ENCODE data around the gene CHD9. TPM values are rescaled to one million over a fixed set of nuclear protein-coding genes. Genes with fewer than 3 reads are reported as not detected.

CHD9 gene
- total RNA-seq, 2 donors from 2014 or later = 29.2 to 38.1 TPM

DNA sequence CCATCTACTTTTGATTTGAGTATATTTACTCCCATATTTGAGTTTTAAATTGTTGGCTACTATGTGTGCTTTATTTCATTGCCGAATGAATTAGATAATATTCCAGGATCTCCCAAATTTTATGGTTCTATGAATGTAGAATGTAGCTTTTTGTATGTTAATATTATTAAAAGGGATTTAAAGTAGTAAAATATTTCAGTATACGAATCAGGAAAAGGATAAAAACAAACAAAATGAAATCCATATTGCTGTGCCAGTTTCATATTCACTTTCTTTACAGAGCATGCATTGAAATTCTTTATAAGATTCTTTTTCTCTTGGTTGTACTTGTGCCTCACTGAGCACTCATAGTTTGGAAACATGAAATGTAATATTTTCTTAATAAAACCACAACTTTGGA, 155.1 kb downstream of the CHD9 start:
- Mint-ChIP-seq H3K27me3 (no peaks in the 10 kb centered on the region), H3K4me1 (ENCODE audit: low read depth in 2 of 2) (peaks cover 23 to 31% of the 10 kb centered on the region in 2 donors), H3K36me3 (peaks cover 5% of the 10 kb centered on the region), H3K9me3 (no peaks in the 10 kb centered on the region), H3K27ac (peak overlapping the region; percentile 56 to 76), H3K4me3 (peak overlapping the region; percentile 88)
- DNase-seq (ENCODE audit: low spot score) (no peak), ATAC-seq (no peak)

DNA sequence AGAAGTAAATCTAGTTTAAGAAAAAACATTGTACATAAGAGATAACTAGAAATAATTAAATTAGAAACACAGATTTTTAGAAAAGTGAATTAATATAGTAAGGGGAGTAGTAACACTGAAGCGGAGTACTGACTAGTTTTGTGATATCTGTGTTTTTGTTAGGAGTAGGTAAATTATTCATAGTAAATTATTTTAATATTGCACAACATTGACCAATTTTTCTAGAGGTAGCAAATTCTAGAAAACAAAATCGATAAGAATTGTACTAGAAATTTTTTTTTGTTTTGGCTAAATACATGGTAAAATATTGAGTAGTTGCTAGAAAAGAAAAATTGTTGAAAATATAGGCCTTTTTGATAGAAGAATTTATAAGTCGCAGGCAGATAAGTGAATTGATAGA, 156.5 kb downstream of the CHD9 start:
- DNase-seq (ENCODE audit: low spot score) (no peak), ATAC-seq (no peak)
- Mint-ChIP-seq H3K4me3 (peak overlapping the region; percentile 21), H3K4me1 (ENCODE audit: low read depth in 2 of 2) (peaks cover 25 to 36% of the 10 kb centered on the region in 2 donors), H3K9me3 (no peaks in the 10 kb centered on the region), H3K27me3 (no peaks in the 10 kb centered on the region), H3K36me3 (peaks cover 5% of the 10 kb centered on the region), H3K27ac (no peak overlapping the region)

DNA sequence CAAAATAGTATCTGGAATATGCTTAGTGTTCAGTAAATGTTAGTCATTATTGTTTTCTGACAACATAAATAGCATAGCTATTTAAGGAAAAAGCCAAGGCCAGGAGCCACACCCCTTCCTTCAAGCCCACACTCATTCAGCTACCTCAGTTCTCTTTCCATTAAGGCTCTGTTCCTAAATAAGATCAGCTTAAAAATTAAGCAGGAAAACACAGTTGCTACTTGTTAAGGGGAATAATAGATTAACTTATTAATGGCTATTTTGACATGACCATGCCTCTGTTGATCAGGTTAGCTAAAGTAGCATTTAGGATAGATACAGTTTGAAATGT, 158.1 kb downstream of the CHD9 start:
- no peaks in the 10 kb centered on the region for H3K9me3 Mint-ChIP-seq

DNA sequence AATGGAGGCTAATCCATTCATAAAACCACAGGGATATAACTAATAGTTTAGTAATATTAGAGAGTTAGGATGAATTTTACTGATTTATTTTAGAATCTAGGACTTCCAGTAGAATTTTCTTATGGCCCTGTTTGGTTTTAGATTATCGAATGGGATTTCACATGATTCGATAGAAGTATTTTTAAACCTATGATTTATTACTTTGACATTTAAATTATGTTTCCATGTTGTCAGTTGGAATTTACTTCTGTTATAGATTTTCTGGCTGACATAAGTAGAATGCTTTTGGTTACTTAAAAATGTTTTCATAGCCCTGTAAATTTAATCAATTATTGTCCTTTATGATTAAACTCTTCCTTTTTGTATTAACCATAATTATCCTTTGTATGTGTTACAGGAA, 158.8 kb downstream of the CHD9 start:
- no peak overlapping the region for H3K27ac Mint-ChIP-seq

More for the DNA sequence above, 158.1 kb downstream of the CHD9 start:
- no peak for ATAC-seq
- Mint-ChIP-seq H3K27me3 (no peaks in the 10 kb centered on the region), H3K4me3 (no peak overlapping the region), H3K27ac (no peak overlapping the region), H3K36me3 (peaks cover 5% of the 10 kb centered on the region), H3K4me1 (ENCODE audit: low read depth in 2 of 2) (peaks cover 27 to 35% of the 10 kb centered on the region in 2 donors)
- no peak for DNase-seq (ENCODE audit: low spot score)

DNA sequence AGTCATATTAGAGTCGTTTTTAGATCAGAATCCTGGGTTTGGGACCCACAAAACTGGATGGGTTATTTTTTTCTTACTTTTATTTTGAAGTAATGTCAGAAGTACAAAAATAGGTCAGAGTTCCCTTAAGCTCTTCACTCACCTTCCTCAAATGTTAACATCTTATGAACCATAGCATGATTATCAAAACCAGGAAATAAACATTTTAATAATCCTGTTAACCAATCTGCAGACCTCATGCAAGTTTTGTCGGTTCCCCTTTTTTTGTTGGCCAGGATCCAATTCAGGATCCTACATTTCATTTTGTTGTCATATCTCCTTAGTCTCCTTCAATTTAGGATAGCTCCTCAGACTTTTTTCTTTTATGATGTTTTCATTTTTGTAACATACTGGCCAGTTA, 162.0 kb downstream of the CHD9 start:
- no peak overlapping the region for H3K27ac Mint-ChIP-seq

More for the DNA sequence above, 158.8 kb downstream of the CHD9 start:
- H3K4me3 Mint-ChIP-seq = no peak overlapping the region
- H3K27me3 Mint-ChIP-seq = no peaks in the 10 kb centered on the region
- DNase-seq (ENCODE audit: low spot score) (no peak), ATAC-seq (no peak)
- no peaks in the 10 kb centered on the region for H3K9me3 Mint-ChIP-seq
- H3K4me1 Mint-ChIP-seq (ENCODE audit: low read depth in 2 of 2) = peaks cover 21 to 28% of the 10 kb centered on the region in 2 donors
- H3K36me3 Mint-ChIP-seq = peaks cover 5% of the 10 kb centered on the region

DNA sequence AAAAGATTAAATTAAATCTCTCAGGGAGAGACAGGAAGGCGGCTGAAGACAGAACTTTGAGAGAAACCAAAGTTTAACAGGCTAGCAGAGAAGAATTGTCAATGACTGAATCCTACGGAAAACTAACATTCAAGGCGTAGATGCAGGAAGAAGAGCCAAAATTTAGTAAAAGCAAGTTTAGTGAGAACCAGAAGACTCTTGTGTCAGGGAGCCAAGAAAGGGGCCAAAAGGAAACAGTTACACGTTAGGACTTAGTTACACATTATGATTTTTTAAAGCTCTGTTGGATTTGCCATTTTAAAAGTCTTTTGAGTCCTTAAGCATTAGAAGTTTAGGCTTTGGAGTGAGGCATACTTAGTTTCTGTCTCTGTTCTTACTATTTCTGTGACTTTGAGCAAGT, 164.6 kb downstream of the CHD9 start:
- H3K4me1 Mint-ChIP-seq (ENCODE audit: low read depth in 2 of 2) = peaks cover 6% of the 10 kb centered on the region in 2 donors
- ATAC-seq (no peak), DNase-seq (ENCODE audit: low spot score) (no peak)
- H3K9me3 Mint-ChIP-seq = no peaks in the 10 kb centered on the region
- no peaks in the 10 kb centered on the region for H3K27me3 Mint-ChIP-seq
- no peak overlapping the region for H3K4me3 Mint-ChIP-seq
- H3K27ac Mint-ChIP-seq = no peak overlapping the region
- no peaks in the 10 kb centered on the region for H3K36me3 Mint-ChIP-seq

More for the DNA sequence above, 162.0 kb downstream of the CHD9 start:
- no peaks in the 10 kb centered on the region for H3K9me3 Mint-ChIP-seq
- H3K27me3 Mint-ChIP-seq = no peaks in the 10 kb centered on the region
- peaks cover 11 to 13% of the 10 kb centered on the region in 2 donors for H3K4me1 Mint-ChIP-seq (ENCODE audit: low read depth in 2 of 2)
- ATAC-seq (no peak), DNase-seq (ENCODE audit: low spot score) (no peak)
- no peaks in the 10 kb centered on the region for H3K36me3 Mint-ChIP-seq
- no peak overlapping the region for H3K4me3 Mint-ChIP-seq

DNA sequence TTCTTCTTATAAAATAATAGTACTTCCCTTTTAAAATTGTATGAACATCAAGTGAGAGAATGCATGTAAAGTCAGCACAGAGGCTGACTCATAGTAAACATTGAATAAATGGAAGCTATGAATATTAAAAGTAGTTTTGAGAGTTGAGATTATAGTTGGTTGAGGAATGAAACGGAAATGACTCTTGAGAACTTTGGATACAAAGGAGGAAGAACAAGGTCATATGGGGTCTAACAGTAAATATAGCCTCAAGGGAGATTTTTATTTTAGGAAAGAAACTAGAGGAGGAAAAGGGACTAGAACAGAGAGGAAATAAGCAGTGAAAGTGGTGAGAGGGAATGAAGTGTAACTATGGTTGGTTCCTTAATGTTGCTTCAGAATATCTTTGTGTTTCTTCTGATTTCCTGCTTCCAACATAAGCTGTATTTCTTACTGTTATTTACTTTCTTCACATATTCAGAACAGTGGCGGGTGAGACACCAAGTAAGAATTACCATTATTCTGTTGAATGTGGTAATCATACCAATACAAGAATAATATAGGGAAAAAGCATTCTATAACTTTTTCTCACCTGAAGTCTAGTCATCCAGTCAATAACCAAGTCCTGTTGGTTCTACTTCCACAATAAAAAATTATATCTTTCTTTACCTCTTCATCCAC, 165.1 kb downstream of the CHD9 start:
- Mint-ChIP-seq H3K9me3 (no peaks in the 10 kb centered on the region), H3K27ac (no peak overlapping the region), H3K4me3 (no peak overlapping the region), H3K4me1 (ENCODE audit: low read depth in 2 of 2) (peaks cover 5 to 7% of the 10 kb centered on the region in 2 donors), H3K36me3 (no peaks in the 10 kb centered on the region), H3K27me3 (no peaks in the 10 kb centered on the region)
- ATAC-seq (no peak), DNase-seq (ENCODE audit: low spot score) (no peak)

DNA sequence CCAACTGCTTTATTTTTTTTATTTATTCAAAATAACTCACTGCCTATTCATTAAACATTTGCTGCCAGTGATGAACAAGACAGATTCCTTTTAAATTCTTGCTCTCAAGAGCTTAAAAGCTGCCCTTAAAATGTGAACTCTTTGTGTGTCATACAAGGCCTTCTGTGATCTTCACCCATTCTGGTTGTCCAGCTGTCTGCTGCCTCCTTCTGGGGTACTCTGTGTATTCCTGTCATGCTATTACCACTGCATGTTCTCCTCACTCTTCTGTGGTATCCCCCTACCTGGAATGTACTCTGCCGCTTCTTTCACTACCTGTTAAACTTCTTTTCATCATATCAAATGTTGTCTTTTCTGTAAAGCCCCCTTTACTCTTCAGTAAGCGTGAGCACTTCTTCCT, 165.8 kb downstream of the CHD9 start:
- no peak for DNase-seq (ENCODE audit: low spot score)
- peaks cover 3 to 5% of the 10 kb centered on the region in 2 donors for H3K4me1 Mint-ChIP-seq (ENCODE audit: low read depth in 2 of 2)
- no peak for ATAC-seq
- no peaks in the 10 kb centered on the region for H3K36me3 Mint-ChIP-seq
- no peak overlapping the region for H3K27ac Mint-ChIP-seq
- H3K9me3 Mint-ChIP-seq = no peaks in the 10 kb centered on the region
- no peaks in the 10 kb centered on the region for H3K27me3 Mint-ChIP-seq
- no peak overlapping the region for H3K4me3 Mint-ChIP-seq

DNA sequence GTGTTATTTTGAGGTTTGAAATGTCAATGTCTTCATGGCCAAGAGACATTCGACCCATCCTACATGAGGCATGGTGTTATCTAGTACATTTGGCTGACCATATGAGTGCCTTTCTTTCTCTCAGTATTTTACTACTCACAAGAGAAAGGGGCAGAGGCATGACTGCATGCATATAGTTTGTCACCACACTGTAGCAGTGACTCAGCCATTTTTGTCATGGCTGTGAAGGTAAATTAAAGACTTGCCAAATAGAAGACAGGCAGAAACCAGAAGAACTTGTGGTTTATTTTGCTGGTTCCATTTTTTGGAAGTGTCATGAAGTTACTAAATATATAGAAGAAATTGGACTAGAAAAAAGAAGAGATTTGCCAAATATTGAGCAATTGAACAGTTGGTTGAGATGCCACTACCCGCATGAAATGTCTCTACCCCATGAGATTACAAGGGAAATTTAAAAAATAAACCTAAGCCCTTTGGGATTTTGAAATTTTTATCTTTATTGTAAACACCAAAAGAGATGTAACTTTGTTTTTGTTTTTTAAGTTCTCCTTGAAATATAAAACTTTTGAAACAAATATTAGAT, 170.3 kb downstream of the CHD9 start:
- H3K4me1 Mint-ChIP-seq (ENCODE audit: low read depth in 2 of 2) = peaks cover 0 to 5% of the 10 kb centered on the region in 2 donors
- peaks cover 5% of the 10 kb centered on the region for H3K36me3 Mint-ChIP-seq
- peak overlapping the region; percentile 11 for H3K4me3 Mint-ChIP-seq
- peak overlapping the region in 1 of 2 donors; percentile 47 for H3K27ac Mint-ChIP-seq
- H3K9me3 Mint-ChIP-seq = no peaks in the 10 kb centered on the region
- ATAC-seq = peak; percentile 61 to 75
- no peak for DNase-seq (ENCODE audit: low spot score)
- no peaks in the 10 kb centered on the region for H3K27me3 Mint-ChIP-seq

DNA sequence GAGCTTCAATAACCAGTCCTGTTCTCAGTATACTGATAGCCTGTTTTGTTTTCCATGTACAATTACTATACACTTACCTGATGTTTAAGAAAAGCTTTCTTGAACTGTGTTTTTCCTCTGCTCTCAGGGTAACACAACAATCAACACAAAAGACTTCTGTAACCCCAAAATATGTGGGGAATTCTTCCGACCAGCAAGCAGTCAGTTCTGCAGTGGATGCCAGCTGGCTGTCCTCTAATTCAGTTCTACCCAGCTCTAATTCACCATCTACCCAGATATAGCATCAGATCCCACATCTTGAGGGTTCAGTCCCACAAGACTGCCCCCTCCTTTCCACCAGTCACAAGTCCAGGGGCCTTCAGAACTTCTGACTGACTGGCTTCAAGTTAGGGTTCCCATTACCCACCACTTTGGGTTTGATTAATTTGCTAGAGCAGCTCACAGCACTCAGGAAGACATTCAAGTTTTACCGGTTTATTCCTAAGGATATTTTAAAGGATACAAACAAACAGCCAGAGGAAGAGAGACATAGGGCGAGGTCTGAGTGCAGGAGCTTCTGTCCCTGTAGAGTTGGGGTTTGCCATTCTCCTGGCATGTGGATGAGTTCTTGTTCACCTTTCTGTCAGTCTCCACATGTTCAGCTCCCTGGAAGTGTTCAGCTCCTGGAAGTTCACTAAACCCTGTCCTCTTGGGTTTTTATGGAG, 178.2 kb downstream of the CHD9 start:
- no peak overlapping the region for H3K4me3 Mint-ChIP-seq
- peaks cover 27% of the 10 kb centered on the region for H3K36me3 Mint-ChIP-seq
- H3K9me3 Mint-ChIP-seq = no peaks in the 10 kb centered on the region
- no peak overlapping the region for H3K27ac Mint-ChIP-seq
- H3K4me1 Mint-ChIP-seq (ENCODE audit: low read depth in 2 of 2) = peaks cover 0 to 2% of the 10 kb centered on the region in 2 donors
- ATAC-seq (no peak), DNase-seq (ENCODE audit: low spot score) (no peak)
- no peaks in the 10 kb centered on the region for H3K27me3 Mint-ChIP-seq

DNA sequence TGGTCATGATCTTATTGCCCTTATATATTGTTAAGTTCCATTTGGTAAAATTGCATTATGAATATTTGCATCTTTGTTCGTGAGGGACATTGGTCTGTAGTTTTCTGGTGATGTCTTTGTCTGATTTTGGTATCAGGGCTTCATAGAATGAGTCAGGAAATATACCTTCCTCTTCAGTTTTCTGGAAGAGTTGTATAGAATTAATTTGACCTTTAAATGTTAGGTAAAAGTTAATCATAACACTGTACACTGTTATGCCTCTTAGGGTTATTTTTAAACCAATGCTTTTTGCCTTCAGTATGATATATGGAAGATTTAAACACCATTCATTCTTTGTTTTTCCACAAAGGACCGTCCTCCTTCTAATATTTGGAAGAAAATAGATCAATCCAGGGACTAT, 180.0 kb downstream of the CHD9 start:
- no peaks in the 10 kb centered on the region for H3K9me3 Mint-ChIP-seq
- peaks cover 0 to 2% of the 10 kb centered on the region in 2 donors for H3K4me1 Mint-ChIP-seq (ENCODE audit: low read depth in 2 of 2)
- H3K27ac Mint-ChIP-seq = no peak overlapping the region

DNA sequence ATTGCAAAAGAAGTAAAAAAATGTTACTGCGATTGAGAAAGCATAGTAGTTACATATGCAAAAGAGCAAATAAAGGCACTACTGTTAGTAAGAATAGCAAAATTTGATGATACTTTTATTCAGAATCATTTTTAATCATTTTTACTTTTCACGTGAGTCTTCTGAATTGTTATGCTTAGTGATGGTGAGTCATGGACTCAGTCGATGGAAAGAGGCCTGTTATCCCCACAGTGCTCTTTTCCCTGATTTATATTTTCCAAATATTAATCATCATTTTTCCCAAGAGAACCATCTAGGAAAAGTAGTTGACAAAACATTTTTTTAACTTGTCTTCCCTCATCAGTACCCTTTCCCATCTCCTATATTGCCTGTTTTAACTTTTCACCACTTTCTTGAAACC, 181.1 kb downstream of the CHD9 start:
- no peak for ATAC-seq
- no peak for DNase-seq (ENCODE audit: low spot score)
- H3K4me1 Mint-ChIP-seq (ENCODE audit: low read depth in 2 of 2) = peaks cover 0 to 2% of the 10 kb centered on the region in 2 donors
- H3K27me3 Mint-ChIP-seq = no peaks in the 10 kb centered on the region
- H3K36me3 Mint-ChIP-seq = peaks cover 23% of the 10 kb centered on the region
- no peak overlapping the region for H3K4me3 Mint-ChIP-seq
- H3K9me3 Mint-ChIP-seq = no peaks in the 10 kb centered on the region
- H3K27ac Mint-ChIP-seq = no peak overlapping the region

More for the DNA sequence above, 180.0 kb downstream of the CHD9 start:
- DNase-seq (ENCODE audit: low spot score) = no peak
- no peak overlapping the region for H3K4me3 Mint-ChIP-seq
- ATAC-seq = no peak
- H3K36me3 Mint-ChIP-seq = peaks cover 25% of the 10 kb centered on the region
- no peaks in the 10 kb centered on the region for H3K27me3 Mint-ChIP-seq

DNA sequence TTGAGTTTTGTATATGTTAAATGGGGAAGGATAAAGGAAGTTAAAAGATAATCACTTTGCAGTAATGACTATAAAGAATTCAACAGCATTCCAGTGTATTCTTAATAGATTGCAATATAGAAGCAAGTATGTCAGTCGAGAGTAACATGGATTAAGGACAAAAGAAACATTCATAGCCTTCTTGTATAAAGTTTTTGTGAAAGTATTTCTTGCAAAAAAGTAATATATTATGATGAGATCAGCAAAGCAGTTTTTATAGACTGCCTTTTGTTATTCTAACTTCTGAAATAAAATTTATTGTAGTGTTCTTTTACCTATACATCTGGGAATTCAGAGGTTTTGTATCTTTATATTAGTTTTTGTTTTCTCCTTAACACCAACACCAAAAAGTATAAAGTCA, 194.5 kb downstream of the CHD9 start:
- no peaks in the 10 kb centered on the region for H3K27me3 Mint-ChIP-seq
- DNase-seq (ENCODE audit: low spot score) = no peak
- H3K4me1 Mint-ChIP-seq (ENCODE audit: low read depth in 2 of 2) = no peaks in the 10 kb centered on the region
- H3K4me3 Mint-ChIP-seq = no peak overlapping the region
- no peaks in the 10 kb centered on the region for H3K9me3 Mint-ChIP-seq
- H3K27ac Mint-ChIP-seq = no peak overlapping the region
- no peak for ATAC-seq
- H3K36me3 Mint-ChIP-seq = peaks cover 16% of the 10 kb centered on the region

DNA sequence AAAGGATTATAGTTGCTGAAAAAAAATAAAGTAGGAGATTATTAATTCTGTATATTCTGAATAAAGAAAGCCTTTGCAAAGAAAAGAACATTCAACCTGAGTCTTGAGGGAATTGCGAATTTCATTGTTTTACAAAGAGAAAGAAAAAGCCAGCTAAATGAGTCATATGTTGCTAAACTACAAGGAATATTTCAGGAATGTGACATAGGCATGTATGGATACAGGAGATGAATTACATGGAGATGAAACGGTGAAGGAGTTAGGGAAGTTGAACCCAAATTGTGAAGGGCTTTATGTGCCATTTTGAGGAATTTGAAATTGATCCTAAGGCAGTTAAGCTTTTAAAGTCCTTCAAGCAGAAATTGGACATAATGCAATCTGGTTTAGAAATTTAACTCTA, 202.2 kb downstream of the CHD9 start:
- Mint-ChIP-seq H3K4me3 (no peak overlapping the region), H3K36me3 (peaks cover 19% of the 10 kb centered on the region), H3K4me1 (ENCODE audit: low read depth in 2 of 2) (no peaks in the 10 kb centered on the region), H3K27ac (peak overlapping the region in 1 of 2 donors; percentile 3), H3K9me3 (no peaks in the 10 kb centered on the region), H3K27me3 (no peaks in the 10 kb centered on the region)
- ATAC-seq (no peak), DNase-seq (ENCODE audit: low spot score) (no peak)
